Hematopoietic multipotent progenitor cell treated with erythropoietin and hydrocortisone succinate and interleukin-3 and kit ligand, for 17 days (in vitro differentiated cells): Measurements from ENCODE around the gene LRFN2.

Experiments
- DNase-seq: peaks from one replicate; pipeline ENCODE4 v3.0.0-alpha.2; 2015; ENCODE audit warnings: low spot score

The LRFN2 gene

GRCh38 chr6:40517654-40518053 lies 69.5 kb downstream of the LRFN2 start:
- DNase-seq = no peak

- no peak for DNase-seq
Measured at GRCh38 chr6:40516429-40516828, 70.7 kb downstream of the LRFN2 start.

GRCh38 chr6:40512340-40512739 lies 74.8 kb downstream of the LRFN2 start:
- no peak for DNase-seq

GRCh38 chr6:40511884-40512283 lies 75.3 kb downstream of the LRFN2 start:
- DNase-seq = no peak

GRCh38 chr6:40510442-40510841 lies 76.7 kb downstream of the LRFN2 start:
- DNase-seq = no peak

GRCh38 chr6:40509716-40510260 lies 77.4 kb downstream of the LRFN2 start:
- no peak for DNase-seq

GRCh38 chr6:40509086-40509485 lies 78.1 kb downstream of the LRFN2 start:
- no peak for DNase-seq

GRCh38 chr6:40506954-40507353 lies 80.2 kb downstream of the LRFN2 start:
- DNase-seq = no peak

- no peak for DNase-seq
Measured at GRCh38 chr6:40505191-40505810, 81.9 kb downstream of the LRFN2 start.

- no peak for DNase-seq
Measured at GRCh38 chr6:40504274-40504673, 82.9 kb downstream of the LRFN2 start.

- no peak for DNase-seq
Measured at GRCh38 chr6:40500227-40500626, 86.9 kb downstream of the LRFN2 start.

GRCh38 chr6:40499215-40499614 lies 87.9 kb downstream of the LRFN2 start:
- DNase-seq = no peak

GRCh38 chr6:40498148-40498547 lies 89.0 kb downstream of the LRFN2 start:
- no peak for DNase-seq

GRCh38 chr6:40492187-40492586 lies 95.0 kb downstream of the LRFN2 start:
- DNase-seq = no peak

GRCh38 chr6:40490508-40490907 lies 96.7 kb downstream of the LRFN2 start:
- no peak for DNase-seq

GRCh38 chr6:40489798-40490197 lies 97.4 kb downstream of the LRFN2 start:
- no peak for DNase-seq

- no peak for DNase-seq
Measured at GRCh38 chr6:40486576-40486975, 100.6 kb downstream of the LRFN2 start.

- DNase-seq = no peak
Measured at GRCh38 chr6:40485795-40486194, 101.4 kb downstream of the LRFN2 start.

GRCh38 chr6:40485300-40485699 lies 101.9 kb downstream of the LRFN2 start:
- DNase-seq = no peak

- no peak for DNase-seq
Measured at GRCh38 chr6:40484066-40484465, 103.1 kb downstream of the LRFN2 start.

GRCh38 chr6:40482532-40482931 lies 104.6 kb downstream of the LRFN2 start:
- DNase-seq = no peak

GRCh38 chr6:40480678-40481077 lies 106.5 kb downstream of the LRFN2 start:
- no peak for DNase-seq

GRCh38 chr6:40479706-40480105 lies 107.5 kb downstream of the LRFN2 start:
- no peak for DNase-seq
